H9 (cell line): Measurements from ENCODE around the gene ADARB2. TPM values are rescaled to one million over a fixed set of nuclear protein-coding genes. Genes with fewer than 3 reads are reported as not detected.

ENCODE experiments used
- DNase-seq: peaks from one replicate; pipeline ENCODE4 v3.0.0-alpha.2; 2017
- H2AFZ ChIP-seq: one replicate; pipeline ENCODE4 v1.6.1; 2013; ENCODE audit warnings: mild to moderate bottlenecking, low read length, control low read depth, moderate library complexity
- H2AK5ac ChIP-seq: 2 replicates; pipeline ENCODE4 v1.6.1; 2013; ENCODE audit warnings: low read length, control low read depth, mixed read lengths; ENCODE audit not compliant: insufficient read length
- H2BK120ac ChIP-seq: one replicate; pipeline ENCODE4 v1.6.1; 2013; ENCODE audit warnings: low read depth, mild to moderate bottlenecking, low read length, control low read depth, inconsistent platforms; ENCODE audit not compliant: poor library complexity, severe bottlenecking
- H2BK12ac ChIP-seq: 2 replicates; pipeline ENCODE4 v1.6.1; 2013; ENCODE audit warnings: low read length, control low read depth, mixed read lengths, low read depth; ENCODE audit not compliant: insufficient read length
- H2BK15ac ChIP-seq: 2 replicates; pipeline ENCODE4 v1.6.1; 2013; ENCODE audit warnings: low read depth, low read length, control low read depth
- H2BK20ac ChIP-seq: one replicate; pipeline ENCODE4 v1.6.1; 2013; ENCODE audit warnings: low read depth, mild to moderate bottlenecking, low read length, control low read depth, inconsistent platforms; ENCODE audit not compliant: poor library complexity, severe bottlenecking
- H2BK5ac ChIP-seq: 2 replicates; pipeline ENCODE4 v1.6.1; 2013; ENCODE audit warnings: low read length, control low read depth, mixed read lengths; ENCODE audit not compliant: insufficient read length
- H3K14ac ChIP-seq: 2 replicates; pipeline ENCODE4 v1.6.1; 2013; ENCODE audit warnings: low read length, control low read depth; ENCODE audit not compliant: insufficient read depth
- H3K18ac ChIP-seq: 2 replicates; pipeline ENCODE4 v1.6.1; 2013; ENCODE audit warnings: low read depth, mild to moderate bottlenecking, mixed read lengths, low read length, control low read depth; ENCODE audit not compliant: insufficient read length
- H3K23ac ChIP-seq: 2 replicates; pipeline ENCODE4 v1.6.1; 2013; ENCODE audit warnings: low read length, control low read depth, mixed read lengths, low read depth; ENCODE audit not compliant: insufficient read length
- H3K23me2 ChIP-seq: 2 replicates; pipeline ENCODE4 v1.6.1; 2013; ENCODE audit warnings: low read depth, mild to moderate bottlenecking, mixed read lengths, low read length, control low read depth; ENCODE audit not compliant: insufficient read length, poor library complexity, severe bottlenecking
- H3K27ac ChIP-seq: 2 replicates; pipeline ENCODE4 v1.5.1; 2013; ENCODE audit warnings: low read length, control low read depth, mixed read lengths, low read depth; ENCODE audit not compliant: insufficient read length
- H3K27me3 ChIP-seq: 2 replicates; pipeline ENCODE4 v1.6.1; 2013; ENCODE audit warnings: low read length, control low read depth, inconsistent platforms; ENCODE audit not compliant: insufficient read depth
- H3K4ac ChIP-seq: 2 replicates; pipeline ENCODE4 v1.6.1; 2013; ENCODE audit warnings: low read depth, mild to moderate bottlenecking, control low read depth, inconsistent platforms, low read length, moderate library complexity
- H3K4me1 ChIP-seq: 2 replicates; pipeline ENCODE4 v1.6.1; 2013; ENCODE audit warnings: low read length, control low read depth, inconsistent platforms; ENCODE audit not compliant: insufficient read depth
- H3K4me2 ChIP-seq: 2 replicates; pipeline ENCODE4 v1.6.1; 2013; ENCODE audit warnings: low read length, control low read depth, mixed read lengths; ENCODE audit not compliant: insufficient read length, insufficient read depth
- H3K56ac ChIP-seq: 2 replicates; pipeline ENCODE4 v1.6.1; 2013; ENCODE audit warnings: low read depth, mild to moderate bottlenecking, mixed read lengths, low read length, control low read depth; ENCODE audit not compliant: insufficient read length
- H3K79me1 ChIP-seq: 2 replicates; pipeline ENCODE4 v1.6.1; 2013; ENCODE audit warnings: low read depth, mild to moderate bottlenecking, moderate library complexity, low read length, control low read depth, inconsistent platforms; ENCODE audit not compliant: insufficient read depth, poor library complexity, severe bottlenecking
- H3K79me2 ChIP-seq: 2 replicates; pipeline ENCODE4 v1.6.1; 2013; ENCODE audit warnings: low read length, control low read depth, inconsistent platforms; ENCODE audit not compliant: insufficient read depth
- H3K9ac ChIP-seq: 2 replicates; pipeline ENCODE4 v1.6.1; 2013; ENCODE audit warnings: low read length, control low read depth, mixed read lengths; ENCODE audit not compliant: insufficient read length; ENCODE audit errors: extremely low read depth
- H3K9me3 ChIP-seq: one replicate; pipeline ENCODE4 v1.6.1; 2013; ENCODE audit warnings: low read depth, low read length, inconsistent platforms; ENCODE audit not compliant: control insufficient read depth
- H3T11ph ChIP-seq: one replicate; pipeline ENCODE4 v1.6.1; 2013; ENCODE audit warnings: mild to moderate bottlenecking, low read length, control low read depth, inconsistent platforms
- H4K20me1 ChIP-seq: one replicate; pipeline ENCODE4 v1.6.1; 2013; ENCODE audit not compliant: control insufficient read depth, insufficient read length, insufficient read depth
- H4K5ac ChIP-seq: 2 replicates; pipeline ENCODE4 v1.6.1; 2013; ENCODE audit warnings: low read depth, mild to moderate bottlenecking, mixed read lengths, low read length, control low read depth; ENCODE audit not compliant: insufficient read length
- H4K8ac ChIP-seq: replicated peaks from 2 replicates; pipeline ENCODE4 v1.6.1; 2013; ENCODE audit warnings: low read length, control low read depth, mixed read lengths, low read depth; ENCODE audit not compliant: insufficient read length
- H4K91ac ChIP-seq: 2 replicates; pipeline ENCODE4 v1.6.1; 2013; ENCODE audit warnings: low read depth, mild to moderate bottlenecking, moderate library complexity, mixed read lengths, low read length, control low read depth; ENCODE audit not compliant: insufficient read length
- H3K27ac Mint-ChIP-seq, 3 experiments: 2 replicates in 2 of 3; 3 replicates in 1 of 3; pipeline ENCODE4 v1.8.0; 2020 to 2021; ENCODE audit warnings: mixed read lengths in 3 of 3, mild to moderate bottlenecking in 1 of 3, moderate library complexity in 1 of 3
- H3K27me3 Mint-ChIP-seq: 2 replicates; pipeline ENCODE4 v1.8.0; 2021; ENCODE audit warnings: low read depth, mild to moderate bottlenecking, moderate library complexity, mixed read lengths
- H3K36me3 Mint-ChIP-seq, 3 experiments: 2 replicates in 2 of 3; 3 replicates in 1 of 3; pipeline ENCODE4 v1.8.0; 2020 to 2021; ENCODE audit warnings: low read depth in 3 of 3, mixed read lengths in 3 of 3; ENCODE audit not compliant: insufficient read depth in 1 of 3
- H3K4me1 Mint-ChIP-seq, 2 experiments: 2 replicates each; pipeline ENCODE4 v1.8.0; 2020; ENCODE audit warnings: mixed read lengths in 2 of 2
- H3K4me3 Mint-ChIP-seq, 2 experiments: 2 replicates in 1 of 2; 3 replicates in 1 of 2; pipeline ENCODE4 v1.8.0; 2020 to 2021; ENCODE audit warnings: mild to moderate bottlenecking in 2 of 2, mixed read lengths in 2 of 2, moderate library complexity in 1 of 2
- H3K9me3 Mint-ChIP-seq, 2 experiments: 2 replicates in 1 of 2; 3 replicates in 1 of 2; pipeline ENCODE4 v1.8.0; 2020; ENCODE audit warnings: mild to moderate bottlenecking in 2 of 2, mixed read lengths in 2 of 2, moderate library complexity in 1 of 2
- CTCF ChIP-seq: fragments of 200-600 bp; sonication (generic); conservative IDR thresholded peaks from 3 replicates; pipeline ENCODE4 v1.8.0; 2021; ENCODE audit warnings: antibody characterized with exemption, mild to moderate bottlenecking
- WGBS: extraction: QIAGEN DNeasy Blood & Tissue Kit; methylation state at CpG from one replicate; pipeline ENCODE4 v1.1.7; 2013; ENCODE audit warnings: missing lambda C conversion rate, low lambda C conversion rate, mixed read lengths; ENCODE audit not compliant: insufficient read length; ENCODE audit errors: extremely low coverage; 5-methylcytosine and 5-hydroxymethylcytosine counted together
- total RNA-seq: library from RNA; stranded (reverse); gene quantifications from 2 replicates; pipeline ENCODE4 v1.2.1, GENCODE V29; 2021

The ADARB2 gene
- total RNA-seq, 1 experiment from 2014 or later, result 0.87 TPM

GRCh38 chr10:1230592-1231275, 506.6 kb downstream of the ADARB2 start:
- no peak overlapping the region for H3K9ac ChIP-seq
- no peak for TF ChIP-seq CTCF
- Mint-ChIP-seq H3K4me1 (peaks cover 24 to 30% of the 10 kb centered on the region in 2 experiments), H3K27me3 (peaks cover 24% of the 10 kb centered on the region), H3K36me3 (peaks cover 6 to 18% (median 9%) of the 10 kb centered on the region in 3 experiments; a peak in 5 of 7 replicates), H3K9me3 (peaks cover 5 to 14% of the 10 kb centered on the region in 2 experiments; a peak in 4 of 5 replicates), H3K4me3 (no peak overlapping the region), H3K27ac (no peak overlapping the region; a peak in 2 of 7 replicates)
- H3K4me1 ChIP-seq, result no peaks in the 10 kb centered on the region; the same call in 1 of the 2 replicates
- H2BK20ac ChIP-seq, result no peak overlapping the region
- H2BK5ac ChIP-seq, result no peak overlapping the region
- no peaks in the 10 kb centered on the region for H3K9me3 ChIP-seq
- H3K79me2 ChIP-seq, result no peaks in the 10 kb centered on the region
- H4K5ac ChIP-seq, result no peak overlapping the region
- H2AK5ac ChIP-seq, result no peak overlapping the region
- no peak overlapping the region for H2BK15ac ChIP-seq
- no peak overlapping the region for H3K27ac ChIP-seq
- no peaks in the 10 kb centered on the region for H3K23me2 ChIP-seq
- no peak overlapping the region for H3K18ac ChIP-seq
- H2BK120ac ChIP-seq, result no peak overlapping the region
- no peak overlapping the region for H3K56ac ChIP-seq
- H3T11ph ChIP-seq, result no peak overlapping the region
- H3K4ac ChIP-seq, result no peak overlapping the region
- no peak overlapping the region for H4K91ac ChIP-seq
- DNase-seq, result peak; percentile 20
- H3K14ac ChIP-seq, result no peak overlapping the region
- no peaks in the 10 kb centered on the region for H3K27me3 ChIP-seq
- H3K4me2 ChIP-seq, result no peak overlapping the region
- H3K79me1 ChIP-seq, result no peaks in the 10 kb centered on the region
- no peak overlapping the region for H3K23ac ChIP-seq
- H4K8ac ChIP-seq, result no peak overlapping the region
- WGBS, result no CpG with 5 or more reads among the region's 9 CpGs
- H4K20me1 ChIP-seq, result no peaks in the 10 kb centered on the region
- no peak overlapping the region for H2AFZ ChIP-seq
- H2BK12ac ChIP-seq, result no peak overlapping the region
